ENCODE data around the gene CELSR1. TPM values are rescaled to one million over a fixed set of nuclear protein-coding genes. Genes with fewer than 3 reads are reported as not detected.
"Not testable (repeated sequence)": the region's sequence is repeated elsewhere in the genome, so short reads cannot be mapped to it uniquely, and the experiment has no call there.

Gene CELSR1
- polyA plus RNA-seq, 2 donors, result 19.8 to 34.8 TPM

DNA sequence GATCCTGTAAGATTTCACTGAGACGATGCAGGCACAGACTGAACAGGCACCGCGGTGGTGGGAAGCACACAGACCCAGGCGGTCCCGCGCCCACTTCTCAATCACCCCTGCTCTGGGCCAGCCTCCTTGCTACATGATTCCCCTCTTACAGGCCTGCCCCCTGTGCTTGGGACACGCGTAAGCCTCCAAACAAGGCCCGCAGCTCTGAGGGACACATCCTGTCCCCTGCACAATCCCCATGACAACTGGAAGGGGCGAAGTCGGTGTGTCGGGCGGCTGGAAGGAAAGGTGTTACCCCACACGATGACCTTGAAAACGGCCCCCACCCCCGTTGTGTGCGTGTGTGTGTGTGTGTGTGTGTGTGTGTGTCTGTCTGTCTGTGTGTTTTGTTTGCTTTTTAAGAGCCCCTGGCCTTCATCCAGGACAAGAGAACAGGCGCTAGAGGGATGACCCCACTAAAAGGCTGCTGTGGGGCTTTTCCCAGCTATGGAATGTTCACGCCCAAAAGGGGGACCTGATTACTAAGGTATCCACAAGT, 13.1 kb downstream of the CELSR1 start:
- peaks cover 4 to 24% of the 10 kb centered on the region in 2 donors for H3K4me1 ChIP-seq (ENCODE audit: control insufficient read depth in 2 of 2, insufficient read depth in 2 of 2, low read length in 1 of 2)
- H3K27me3 ChIP-seq (ENCODE audit: control insufficient read depth in 1 of 2, insufficient read depth in 2 of 2, low read length in 2 of 2), result no peaks in the 10 kb centered on the region
- H3K27ac ChIP-seq (ENCODE audit: low read depth in 2 of 2, low read length in 1 of 2), result no peak overlapping the region
- H3K9me3 ChIP-seq (ENCODE audit: control insufficient read depth in 2 of 2, insufficient read depth in 1 of 2, low read depth in 1 of 2, low read length in 1 of 2), result no peaks in the 10 kb centered on the region
- no peak overlapping the region for H3K4me3 ChIP-seq (ENCODE audit: low read depth in 1 of 2, low read length in 2 of 2)
- 53 to 73% methylated on average over 19 of the region's 19 CpGs for WGBS, 2 donors
- no peaks in the 10 kb centered on the region for H3K36me3 ChIP-seq (ENCODE audit: control insufficient read depth in 2 of 2, insufficient read depth in 2 of 2, low read length in 1 of 2)

DNA sequence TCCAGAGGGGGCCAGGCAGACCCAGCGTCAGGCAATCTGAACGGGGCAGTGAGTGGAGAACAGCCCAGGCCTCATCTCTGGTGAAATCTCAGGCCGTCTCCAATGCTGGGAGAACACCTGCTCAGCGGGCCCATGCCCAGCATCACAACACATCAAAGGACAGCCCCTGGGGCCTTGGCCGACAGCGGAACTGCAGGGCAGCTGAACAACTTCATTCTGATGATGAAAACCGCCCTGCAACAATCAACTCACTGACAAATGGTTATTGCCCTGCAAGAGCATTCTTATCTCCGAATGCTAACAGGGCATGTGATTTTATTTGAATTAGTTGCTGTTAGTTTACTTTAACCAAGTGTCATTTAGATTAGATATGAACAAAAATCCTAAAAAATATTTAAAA, 14.6 kb downstream of the CELSR1 start:
- H3K27ac ChIP-seq (ENCODE audit: low read depth in 2 of 2, low read length in 1 of 2), result no peak overlapping the region

DNA sequence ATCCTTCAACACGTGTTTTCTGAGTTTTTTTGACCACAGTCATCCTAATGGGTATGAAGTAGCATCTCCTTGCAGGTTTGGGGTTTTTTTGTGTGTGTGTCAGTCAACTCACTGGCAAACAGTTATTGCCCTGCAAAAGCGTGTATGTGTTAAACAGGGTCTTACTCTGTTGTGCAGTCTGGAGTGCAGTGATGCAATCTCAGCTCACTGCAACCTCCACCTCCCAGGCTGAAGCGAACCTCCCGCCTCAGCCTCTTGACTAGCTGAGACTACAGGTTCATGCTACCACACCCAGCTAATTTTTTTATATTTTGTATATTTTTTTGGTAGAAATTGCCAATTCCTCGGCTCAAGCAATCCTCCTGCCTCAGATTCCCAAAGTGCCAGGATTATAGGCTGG, 15.4 kb downstream of the CELSR1 start:
- no peak overlapping the region for H3K27ac ChIP-seq (ENCODE audit: low read depth in 2 of 2, low read length in 1 of 2)
- H3K27me3 ChIP-seq (ENCODE audit: control insufficient read depth in 1 of 2, insufficient read depth in 2 of 2, low read length in 2 of 2), result no peaks in the 10 kb centered on the region
- H3K36me3 ChIP-seq (ENCODE audit: control insufficient read depth in 2 of 2, insufficient read depth in 2 of 2, low read length in 1 of 2), result no peaks in the 10 kb centered on the region
- WGBS, 2 donors, result 88 to 91% methylated on average over 5 of the region's 5 CpGs
- H3K4me1 ChIP-seq (ENCODE audit: control insufficient read depth in 2 of 2, insufficient read depth in 2 of 2, low read length in 1 of 2), result peaks cover 4 to 18% of the 10 kb centered on the region in 2 donors
- H3K9me3 ChIP-seq (ENCODE audit: control insufficient read depth in 2 of 2, insufficient read depth in 1 of 2, low read depth in 1 of 2, low read length in 1 of 2), result no peaks in the 10 kb centered on the region
- H3K4me3 ChIP-seq (ENCODE audit: low read depth in 1 of 2, low read length in 2 of 2), result no peak overlapping the region

More for the DNA sequence above, 14.6 kb downstream of the CELSR1 start:
- no peaks in the 10 kb centered on the region for H3K36me3 ChIP-seq (ENCODE audit: control insufficient read depth in 2 of 2, insufficient read depth in 2 of 2, low read length in 1 of 2)
- peaks cover 4 to 24% of the 10 kb centered on the region in 2 donors for H3K4me1 ChIP-seq (ENCODE audit: control insufficient read depth in 2 of 2, insufficient read depth in 2 of 2, low read length in 1 of 2)
- no peak overlapping the region for H3K4me3 ChIP-seq (ENCODE audit: low read depth in 1 of 2, low read length in 2 of 2)
- H3K27me3 ChIP-seq (ENCODE audit: control insufficient read depth in 1 of 2, insufficient read depth in 2 of 2, low read length in 2 of 2), result no peaks in the 10 kb centered on the region
- H3K9me3 ChIP-seq (ENCODE audit: control insufficient read depth in 2 of 2, insufficient read depth in 1 of 2, low read depth in 1 of 2, low read length in 1 of 2), result no peaks in the 10 kb centered on the region
- 43 to 45% methylated on average over 8 of the region's 8 CpGs for WGBS, 2 donors

GRCh38 chr22:46520880-46521279, 16.5 kb downstream of the CELSR1 start:
- no peak overlapping the region for H3K4me3 ChIP-seq (ENCODE audit: low read depth in 1 of 2, low read length in 2 of 2)
- H3K9me3 ChIP-seq (ENCODE audit: control insufficient read depth in 2 of 2, insufficient read depth in 1 of 2, low read depth in 1 of 2, low read length in 1 of 2), result no peaks in the 10 kb centered on the region
- no peaks in the 10 kb centered on the region for H3K27me3 ChIP-seq (ENCODE audit: control insufficient read depth in 1 of 2, insufficient read depth in 2 of 2, low read length in 2 of 2)
- 89% methylated on average over 8 of the region's 8 CpGs for WGBS, 2 donors
- peaks cover 0 to 8% of the 10 kb centered on the region in 2 donors for H3K4me1 ChIP-seq (ENCODE audit: control insufficient read depth in 2 of 2, insufficient read depth in 2 of 2, low read length in 1 of 2)
- no peak overlapping the region for H3K27ac ChIP-seq (ENCODE audit: low read depth in 2 of 2, low read length in 1 of 2)
- H3K36me3 ChIP-seq (ENCODE audit: control insufficient read depth in 2 of 2, insufficient read depth in 2 of 2, low read length in 1 of 2), result no peaks in the 10 kb centered on the region

DNA sequence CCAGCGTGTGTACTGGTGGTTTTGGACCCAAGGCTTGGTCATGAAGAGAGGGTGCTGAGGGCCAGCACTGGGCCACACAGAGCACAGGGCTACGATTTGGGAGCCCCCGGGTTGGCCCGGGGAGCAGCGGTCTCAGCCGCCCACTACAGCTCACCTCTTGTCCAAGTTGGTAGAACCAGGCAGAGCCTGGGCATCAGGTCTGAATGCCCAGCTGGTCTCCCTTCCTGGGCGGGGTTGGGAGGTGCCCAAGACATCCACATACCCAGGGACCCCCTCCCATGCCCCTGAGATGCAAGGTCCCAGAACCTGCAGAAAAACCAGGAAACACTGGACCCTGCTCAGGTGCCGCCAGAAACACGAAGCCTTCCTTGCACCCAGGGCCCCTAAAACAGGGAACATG, 18.0 kb downstream of the CELSR1 start:
- H3K36me3 ChIP-seq (ENCODE audit: control insufficient read depth in 2 of 2, insufficient read depth in 2 of 2, low read length in 1 of 2), result no peaks in the 10 kb centered on the region
- WGBS, 2 donors, result 85 to 92% methylated on average over 9 of the region's 9 CpGs
- no peak overlapping the region for H3K27ac ChIP-seq (ENCODE audit: low read depth in 2 of 2, low read length in 1 of 2)
- H3K4me1 ChIP-seq (ENCODE audit: control insufficient read depth in 2 of 2, insufficient read depth in 2 of 2, low read length in 1 of 2), result peaks cover 0 to 14% of the 10 kb centered on the region in 2 donors
- H3K27me3 ChIP-seq (ENCODE audit: control insufficient read depth in 1 of 2, insufficient read depth in 2 of 2, low read length in 2 of 2), result no peaks in the 10 kb centered on the region
- no peaks in the 10 kb centered on the region for H3K9me3 ChIP-seq (ENCODE audit: control insufficient read depth in 2 of 2, insufficient read depth in 1 of 2, low read depth in 1 of 2, low read length in 1 of 2)
- no peak overlapping the region for H3K4me3 ChIP-seq (ENCODE audit: low read depth in 1 of 2, low read length in 2 of 2)

- peaks cover 0 to 12% of the 10 kb centered on the region in 2 donors for H3K4me1 ChIP-seq (ENCODE audit: control insufficient read depth in 2 of 2, insufficient read depth in 2 of 2, low read length in 1 of 2)
- no peaks in the 10 kb centered on the region for H3K36me3 ChIP-seq (ENCODE audit: control insufficient read depth in 2 of 2, insufficient read depth in 2 of 2, low read length in 1 of 2)
- 89% methylated on average over 25 of the region's 25 CpGs for WGBS, 2 donors
- no peak overlapping the region for H3K4me3 ChIP-seq (ENCODE audit: low read depth in 1 of 2, low read length in 2 of 2)
- H3K27me3 ChIP-seq (ENCODE audit: control insufficient read depth in 1 of 2, insufficient read depth in 2 of 2, low read length in 2 of 2), result no peaks in the 10 kb centered on the region
- no peaks in the 10 kb centered on the region for H3K9me3 ChIP-seq (ENCODE audit: control insufficient read depth in 2 of 2, insufficient read depth in 1 of 2, low read depth in 1 of 2, low read length in 1 of 2)
- H3K27ac ChIP-seq (ENCODE audit: low read depth in 2 of 2, low read length in 1 of 2), result no peak overlapping the region
Observed at GRCh38 chr22:46518542-46519325, 18.7 kb downstream of the CELSR1 start.

DNA sequence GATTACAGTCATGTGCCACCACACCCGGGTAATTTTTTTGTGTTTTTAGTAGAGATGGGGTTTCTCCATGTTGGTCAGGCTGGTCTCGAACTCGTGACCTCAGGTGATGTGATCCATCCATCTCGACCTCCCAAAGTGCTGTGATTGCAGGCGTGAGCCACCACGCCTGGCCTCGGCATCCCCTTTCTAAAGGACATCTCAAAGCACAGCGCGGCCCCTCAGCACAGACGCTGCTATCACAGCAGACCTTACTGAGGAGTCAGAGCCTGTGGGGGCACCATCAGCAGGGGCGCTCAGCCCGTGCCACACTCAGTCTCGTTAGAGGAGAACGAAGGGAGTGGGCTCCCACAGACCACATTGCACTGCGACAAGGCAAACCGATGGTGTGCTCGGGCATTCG, 19.4 kb downstream of the CELSR1 start:
- peaks cover 0 to 13% of the 10 kb centered on the region in 2 donors for H3K4me1 ChIP-seq (ENCODE audit: control insufficient read depth in 2 of 2, insufficient read depth in 2 of 2, low read length in 1 of 2)
- H3K36me3 ChIP-seq (ENCODE audit: control insufficient read depth in 2 of 2, insufficient read depth in 2 of 2, low read length in 1 of 2), result no peaks in the 10 kb centered on the region
- H3K27me3 ChIP-seq (ENCODE audit: control insufficient read depth in 1 of 2, insufficient read depth in 2 of 2, low read length in 2 of 2), result no peaks in the 10 kb centered on the region
- no peak overlapping the region for H3K27ac ChIP-seq (ENCODE audit: low read depth in 2 of 2, low read length in 1 of 2)
- 92 to 95% methylated on average over 18 of the region's 18 CpGs for WGBS, 2 donors
- no peaks in the 10 kb centered on the region for H3K9me3 ChIP-seq (ENCODE audit: control insufficient read depth in 2 of 2, insufficient read depth in 1 of 2, low read depth in 1 of 2, low read length in 1 of 2)
- H3K4me3 ChIP-seq (ENCODE audit: low read depth in 1 of 2, low read length in 2 of 2), result no peak overlapping the region

GRCh38 chr22:46517255-46517761, 20.1 kb downstream of the CELSR1 start:
- 70 to 71% methylated on average over 22 of the region's 22 CpGs for WGBS, 2 donors
- Histone ChIP-seq H3K9me3 (ENCODE audit: control insufficient read depth in 2 of 2, insufficient read depth in 1 of 2, low read depth in 1 of 2, low read length in 1 of 2) (no peaks in the 10 kb centered on the region), H3K36me3 (ENCODE audit: control insufficient read depth in 2 of 2, insufficient read depth in 2 of 2, low read length in 1 of 2) (no peaks in the 10 kb centered on the region), H3K27ac (ENCODE audit: low read depth in 2 of 2, low read length in 1 of 2) (no peak overlapping the region), H3K4me1 (ENCODE audit: control insufficient read depth in 2 of 2, insufficient read depth in 2 of 2, low read length in 1 of 2) (peaks cover 0 to 15% of the 10 kb centered on the region in 2 donors), H3K4me3 (ENCODE audit: low read depth in 1 of 2, low read length in 2 of 2) (no peak overlapping the region), H3K27me3 (ENCODE audit: control insufficient read depth in 1 of 2, insufficient read depth in 2 of 2, low read length in 2 of 2) (no peaks in the 10 kb centered on the region)

- no peaks in the 10 kb centered on the region for H3K27me3 ChIP-seq (ENCODE audit: control insufficient read depth in 1 of 2, insufficient read depth in 2 of 2, low read length in 2 of 2)
- 80 to 84% methylated on average over 10 of the region's 10 CpGs for WGBS, 2 donors
- H3K36me3 ChIP-seq (ENCODE audit: control insufficient read depth in 2 of 2, insufficient read depth in 2 of 2, low read length in 1 of 2), result no peaks in the 10 kb centered on the region
- peak overlapping the region in 1 of 2 donors; percentile 24 for H3K27ac ChIP-seq (ENCODE audit: low read depth in 2 of 2, low read length in 1 of 2)
- H3K4me1 ChIP-seq (ENCODE audit: control insufficient read depth in 2 of 2, insufficient read depth in 2 of 2, low read length in 1 of 2), result peaks cover 0 to 15% of the 10 kb centered on the region in 2 donors
- no peak overlapping the region for H3K4me3 ChIP-seq (ENCODE audit: low read depth in 1 of 2, low read length in 2 of 2)
- no peaks in the 10 kb centered on the region for H3K9me3 ChIP-seq (ENCODE audit: control insufficient read depth in 2 of 2, insufficient read depth in 1 of 2, low read depth in 1 of 2, low read length in 1 of 2)
Observed at GRCh38 chr22:46516638-46517037, 20.8 kb downstream of the CELSR1 start.

DNA sequence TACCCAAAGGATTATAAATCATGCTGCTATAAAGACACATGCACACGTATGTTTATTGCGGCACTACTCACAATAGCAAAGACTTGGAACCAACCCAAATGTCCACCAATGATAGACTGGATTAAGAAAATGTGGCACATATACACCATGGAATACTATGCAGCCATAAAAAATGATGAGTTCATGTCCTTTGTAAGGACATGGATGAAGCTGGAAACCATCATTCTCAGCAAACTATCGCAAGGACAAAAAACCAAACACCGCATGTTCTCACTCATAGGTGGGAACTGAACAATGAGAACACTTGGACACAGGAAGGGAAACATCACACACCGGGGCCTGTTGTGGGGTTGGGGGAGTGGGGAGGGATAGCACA, 21.3 kb downstream of the CELSR1 start:
- H3K4me3 ChIP-seq (ENCODE audit: low read depth in 1 of 2, low read length in 2 of 2); H3K9me3 ChIP-seq (ENCODE audit: control insufficient read depth in 2 of 2, insufficient read depth in 1 of 2, low read depth in 1 of 2, low read length in 1 of 2); H3K36me3 ChIP-seq (ENCODE audit: control insufficient read depth in 2 of 2, insufficient read depth in 2 of 2, low read length in 1 of 2); H3K27me3 ChIP-seq (ENCODE audit: control insufficient read depth in 1 of 2, insufficient read depth in 2 of 2, low read length in 2 of 2); H3K27ac ChIP-seq (ENCODE audit: low read depth in 2 of 2, low read length in 1 of 2): not testable (repeated sequence)
- H3K4me1 ChIP-seq (ENCODE audit: control insufficient read depth in 2 of 2, insufficient read depth in 2 of 2, low read length in 1 of 2), result peaks cover 0 to 19% of the 10 kb centered on the region in 2 donors
- 94 to 97% methylated on average over 2 to 3 of the region's 5 CpGs for WGBS, 2 donors

Measured in esophagus (tissue), 2 donors.